ENCODE measurements around the gene FAM90A26. TPM values are rescaled to one million over a fixed set of nuclear protein-coding genes. Genes with fewer than 3 reads are reported as not detected.
"Not testable (repeated sequence)": the region's sequence is repeated elsewhere in the genome, so short reads cannot be mapped to it uniquely, and the experiment has no call there.

The FAM90A26 gene
- polyA plus RNA-seq, 1 of the 3 experiments (the other 2 are of a cell fraction) = not detected

GRCh38 chr4:9134556-9134955 lies 35.7 kb upstream of the FAM90A26 start:
- peak; percentile 49 for DNase-seq
- H3K36me3 ChIP-seq (replicated peaks in 1 of 2; ENCODE audit: control insufficient read depth in 1 of 2, insufficient read depth in 2 of 2, low read length in 1 of 2); H3K79me2 ChIP-seq (ENCODE audit: insufficient read depth); POLR2A ChIA-PET; H4K20me1 ChIP-seq (ENCODE audit: insufficient read depth); H2AFZ ChIP-seq (ENCODE audit: low read depth); H3K9me3 ChIP-seq; CTCF ChIA-PET; H3K4me2 ChIP-seq; H3K27me3 ChIP-seq (ENCODE audit: insufficient read depth); H3K4me1 ChIP-seq (ENCODE audit: control insufficient read depth in 1 of 2, insufficient read depth in 2 of 2, low read depth in 1 of 2, low read length in 1 of 2); H3K9ac ChIP-seq; H3K27ac ChIP-seq (ENCODE audit: low read depth in 2 of 2, low read length in 1 of 2); H3K9me2 ChIP-seq; H3F3A ChIP-seq (replicated peaks; ENCODE audit: insufficient read depth); H3K4me3 ChIP-seq (ENCODE audit: low read depth in 2 of 2, low read length in 1 of 2): not testable (repeated sequence)
- 2% methylated on average over 9 of the region's 12 CpGs for WGBS (ENCODE audit: low lambda C conversion rate)
- TF ChIP-seq GATA2 (CRISPR knock-in tag; IDR thresholded peaks at IDR 0.05) (peak; percentile 43), NFIC (IDR thresholded peaks at IDR 0.05; ENCODE audit: borderline replicate concordance) (peak; percentile 46; the same call in 1 of the 2 replicates), PBX3 (IDR thresholded peaks at IDR 0.05) (peak; percentile 24; the same call in 1 of the 2 replicates)

GRCh38 chr4:9141050-9141449 lies 29.2 kb upstream of the FAM90A26 start:
- H3F3A ChIP-seq (replicated peaks; ENCODE audit: insufficient read depth); DNase-seq; H3K4me3 ChIP-seq (ENCODE audit: low read depth in 2 of 2, low read length in 1 of 2); H4K20me1 ChIP-seq (ENCODE audit: insufficient read depth); H3K79me2 ChIP-seq (ENCODE audit: insufficient read depth); H3K27ac ChIP-seq (ENCODE audit: low read depth in 2 of 2, low read length in 1 of 2); CTCF ChIA-PET; POLR2A ChIA-PET; H3K27me3 ChIP-seq (ENCODE audit: insufficient read depth); H3K4me2 ChIP-seq; H2AFZ ChIP-seq (ENCODE audit: low read depth); H3K4me1 ChIP-seq (ENCODE audit: control insufficient read depth in 1 of 2, insufficient read depth in 2 of 2, low read depth in 1 of 2, low read length in 1 of 2); H3K9me2 ChIP-seq; H3K9me3 ChIP-seq; H3K9ac ChIP-seq; H3K36me3 ChIP-seq (replicated peaks in 1 of 2; ENCODE audit: control insufficient read depth in 1 of 2, insufficient read depth in 2 of 2, low read length in 1 of 2): not testable (repeated sequence)
- WGBS (ENCODE audit: low lambda C conversion rate) = 51% methylated on average over 9 of the region's 11 CpGs

- H2AFZ ChIP-seq (ENCODE audit: low read depth); H3K27me3 ChIP-seq (ENCODE audit: insufficient read depth); POLR2A ChIA-PET; H3K9me3 ChIP-seq; DNase-seq; H3K4me3 ChIP-seq (ENCODE audit: low read depth in 2 of 2, low read length in 1 of 2); CTCF ChIA-PET; H3K4me2 ChIP-seq; H3F3A ChIP-seq (replicated peaks; ENCODE audit: insufficient read depth); H3K4me1 ChIP-seq (ENCODE audit: control insufficient read depth in 1 of 2, insufficient read depth in 2 of 2, low read depth in 1 of 2, low read length in 1 of 2); H3K79me2 ChIP-seq (ENCODE audit: insufficient read depth); H3K9me2 ChIP-seq; H3K27ac ChIP-seq (ENCODE audit: low read depth in 2 of 2, low read length in 1 of 2); H3K9ac ChIP-seq; H4K20me1 ChIP-seq (ENCODE audit: insufficient read depth); H3K36me3 ChIP-seq (replicated peaks in 1 of 2; ENCODE audit: control insufficient read depth in 1 of 2, insufficient read depth in 2 of 2, low read length in 1 of 2): not testable (repeated sequence)
- 37% methylated on average over 4 of the region's 6 CpGs for WGBS (ENCODE audit: low lambda C conversion rate)
These were observed 27.4 kb upstream of the FAM90A26 start for GRCh38 chr4:9142786-9143185.

- POLR2A ChIA-PET = no interaction called here
- CTCF ChIA-PET = no interaction called here
- Histone ChIP-seq H3K36me3 (replicated peaks in 1 of 2; ENCODE audit: control insufficient read depth in 1 of 2, insufficient read depth in 2 of 2, low read length in 1 of 2) (no peaks in the 10 kb centered on the region), H2AFZ (ENCODE audit: low read depth) (no peak overlapping the region), H3K27ac (ENCODE audit: low read depth in 2 of 2, low read length in 1 of 2) (no peak overlapping the region), H4K20me1 (ENCODE audit: insufficient read depth) (no peaks in the 10 kb centered on the region), H3K4me1 (ENCODE audit: control insufficient read depth in 1 of 2, insufficient read depth in 2 of 2, low read depth in 1 of 2, low read length in 1 of 2) (no peaks in the 10 kb centered on the region), H3K4me3 (ENCODE audit: low read depth in 2 of 2, low read length in 1 of 2) (no peak overlapping the region), H3K9me2 (no peaks in the 10 kb centered on the region), H3F3A (replicated peaks; ENCODE audit: insufficient read depth) (no peaks in the 10 kb centered on the region), H3K9me3 (no peaks in the 10 kb centered on the region), H3K79me2 (ENCODE audit: insufficient read depth) (no peaks in the 10 kb centered on the region), H3K9ac (no peak overlapping the region), H3K4me2 (no peak overlapping the region), H3K27me3 (ENCODE audit: insufficient read depth) (no peaks in the 10 kb centered on the region)
- 55% methylated on average over 7 of the region's 27 CpGs for WGBS (ENCODE audit: low lambda C conversion rate)
- no peak for DNase-seq
- no peak for TF ChIP-seq CTCF (IDR thresholded peaks at IDR 0.05)
- TF ChIP-seq FOXJ3 (CRISPR knock-in tag; IDR thresholded peaks at IDR 0.05) = no peak
- no peak for TF ChIP-seq NRF1 (IDR thresholded peaks at IDR 0.05; ENCODE audit: low read depth, low read length)
These were observed 26.7 kb upstream of the FAM90A26 start for GRCh38 chr4:9143421-9144080.
